ENCODE data around the gene EFCAB8. TPM values are rescaled to one million over a fixed set of nuclear protein-coding genes. Genes with fewer than 3 reads are reported as not detected.
"Not testable (repeated sequence)": the region's sequence is repeated elsewhere in the genome, so short reads cannot be mapped to it uniquely, and the experiment has no call there.

The EFCAB8 gene
- total RNA-seq, 4 donors from 2014 or later = 0.13 to 0.78 TPM; not detected in 2

DNA sequence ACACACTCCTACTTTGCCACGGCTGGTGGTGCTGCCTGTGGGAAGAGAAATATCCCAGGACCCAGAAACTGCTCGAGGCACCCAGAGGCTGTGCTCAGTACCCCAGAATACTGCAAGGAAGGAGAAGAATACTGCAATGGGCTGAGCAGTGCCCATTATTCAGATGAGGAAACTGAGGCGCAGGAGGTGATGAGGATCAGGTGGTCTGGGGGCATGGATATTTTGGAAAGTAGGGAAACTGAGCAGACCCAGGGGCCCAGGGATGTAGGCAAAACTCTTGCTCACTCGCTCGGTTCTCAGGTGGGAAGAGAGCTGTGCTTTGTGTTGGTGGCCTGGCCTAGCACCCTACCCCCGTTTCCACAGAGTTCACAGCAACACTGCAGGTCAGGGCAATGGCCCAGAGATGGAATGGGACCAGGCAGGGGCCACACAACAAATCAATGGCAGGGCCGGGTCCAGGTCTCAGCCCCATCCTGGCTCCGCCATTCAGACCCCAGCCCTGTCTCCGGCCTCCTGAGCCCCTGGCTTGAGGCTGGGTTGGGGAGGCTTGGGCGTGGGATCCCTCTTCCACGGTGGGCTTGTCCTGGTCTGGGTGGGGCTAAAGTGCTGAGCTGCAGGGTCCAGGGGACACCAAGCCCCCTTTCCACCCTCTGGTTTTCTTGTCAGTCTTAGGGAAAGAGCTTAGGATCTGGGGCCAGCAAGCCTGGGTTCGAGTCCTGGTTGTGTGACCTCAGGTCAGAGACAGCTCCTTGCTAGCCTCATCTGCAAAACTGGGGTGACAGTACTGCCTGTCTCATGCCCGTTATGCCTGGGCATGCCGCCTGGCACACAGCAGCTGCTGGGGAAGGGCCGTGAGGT, 111.6 kb downstream of the EFCAB8 start:
- H3K4me1 ChIP-seq = no peaks in the 10 kb centered on the region
- H3K9me3 ChIP-seq = no peaks in the 10 kb centered on the region
- H3K4me3 ChIP-seq = no peak overlapping the region
- no peaks in the 10 kb centered on the region for H3K36me3 ChIP-seq
- peaks cover 15% of the 10 kb centered on the region for H3K27me3 ChIP-seq
- WGBS, 2 donors (ENCODE audit: low coverage in 1 of 2) = 93 to 95% methylated on average over 4 to 5 of the region's 15 CpGs
- TF ChIP-seq POLR2AphosphoS5 (IDR thresholded peaks at IDR 0.05) (no peak), EP300 (IDR thresholded peaks at IDR 0.05) (no peak), POLR2A (IDR thresholded peaks at IDR 0.05) (no peak)
- TF ChIP-seq, protein P1, sequence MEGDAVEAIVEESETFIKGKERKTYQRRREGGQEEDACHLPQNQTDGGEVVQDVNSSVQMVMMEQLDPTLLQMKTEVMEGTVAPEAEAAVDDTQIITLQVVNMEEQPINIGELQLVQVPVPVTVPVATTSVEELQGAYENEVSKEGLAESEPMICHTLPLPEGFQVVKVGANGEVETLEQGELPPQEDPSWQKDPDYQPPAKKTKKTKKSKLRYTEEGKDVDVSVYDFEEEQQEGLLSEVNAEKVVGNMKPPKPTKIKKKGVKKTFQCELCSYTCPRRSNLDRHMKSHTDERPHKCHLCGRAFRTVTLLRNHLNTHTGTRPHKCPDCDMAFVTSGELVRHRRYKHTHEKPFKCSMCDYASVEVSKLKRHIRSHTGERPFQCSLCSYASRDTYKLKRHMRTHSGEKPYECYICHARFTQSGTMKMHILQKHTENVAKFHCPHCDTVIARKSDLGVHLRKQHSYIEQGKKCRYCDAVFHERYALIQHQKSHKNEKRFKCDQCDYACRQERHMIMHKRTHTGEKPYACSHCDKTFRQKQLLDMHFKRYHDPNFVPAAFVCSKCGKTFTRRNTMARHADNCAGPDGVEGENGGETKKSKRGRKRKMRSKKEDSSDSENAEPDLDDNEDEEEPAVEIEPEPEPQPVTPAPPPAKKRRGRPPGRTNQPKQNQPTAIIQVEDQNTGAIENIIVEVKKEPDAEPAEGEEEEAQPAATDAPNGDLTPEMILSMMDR (IDR thresholded peaks at IDR 0.05) = no peak
- no peak for ATAC-seq
- H3K27ac ChIP-seq = no peak overlapping the region

DNA sequence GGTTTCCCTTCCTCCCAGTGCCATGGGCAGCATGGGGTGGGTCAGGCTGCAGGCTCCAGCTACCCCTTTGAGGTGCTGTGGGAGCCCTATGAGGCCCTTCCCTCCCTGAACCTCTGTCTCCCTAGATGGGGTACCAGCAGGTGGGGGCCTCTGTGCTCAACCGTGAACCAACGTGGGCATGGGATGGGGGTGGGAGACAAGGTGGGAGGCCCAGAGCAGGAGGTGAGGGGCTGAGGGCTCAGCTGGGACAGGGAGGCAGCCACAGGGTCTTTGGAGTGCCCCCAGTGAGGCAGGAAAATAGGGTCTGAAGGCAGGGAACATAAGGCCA, 112.2 kb downstream of the EFCAB8 start:
- Histone ChIP-seq H3K4me3 (no peak overlapping the region), H3K4me1 (no peaks in the 10 kb centered on the region), H3K27ac (no peak overlapping the region), H3K9me3 (no peaks in the 10 kb centered on the region), H3K36me3 (no peaks in the 10 kb centered on the region), H3K27me3 (peaks cover 15% of the 10 kb centered on the region)
- TF ChIP-seq, protein P1 (IDR thresholded peaks at IDR 0.05) = no peak
- TF ChIP-seq EP300 (IDR thresholded peaks at IDR 0.05) = no peak
- TF ChIP-seq POLR2AphosphoS5 (IDR thresholded peaks at IDR 0.05) = no peak
- TF ChIP-seq POLR2A (IDR thresholded peaks at IDR 0.05) = no peak
- no CpG with 5 or more reads among the region's 2 CpGs for WGBS, 2 donors (ENCODE audit: low coverage in 1 of 2)
- ATAC-seq = no peak

DNA sequence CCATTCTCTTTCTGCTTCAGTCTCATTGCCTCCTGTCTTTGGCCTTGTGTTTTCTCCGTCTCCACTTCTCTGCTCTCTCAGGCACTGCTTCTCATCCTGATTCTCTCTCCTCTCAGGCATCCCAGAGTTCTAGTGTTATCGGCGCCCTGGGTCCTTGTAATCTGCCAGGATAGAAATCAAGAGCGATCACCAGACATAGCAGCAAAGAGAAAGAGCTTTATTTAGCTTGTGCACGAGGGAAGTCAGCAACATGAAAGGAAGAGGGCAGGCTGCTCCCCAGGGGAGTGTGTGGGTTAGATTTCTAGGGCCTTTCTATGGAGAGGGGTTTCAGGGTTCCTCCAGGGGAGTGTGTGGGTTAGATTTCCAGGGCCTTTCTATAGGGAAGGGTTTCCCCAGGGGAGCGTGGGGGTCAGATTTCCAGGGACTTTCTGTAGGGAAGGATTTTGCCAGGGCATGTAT, 113.0 kb downstream of the EFCAB8 start:
- ATAC-seq = no peak
- no peaks in the 10 kb centered on the region for H3K9me3 ChIP-seq
- no peak overlapping the region for H3K4me3 ChIP-seq
- H3K4me1 ChIP-seq = no peaks in the 10 kb centered on the region
- H3K27me3 ChIP-seq = peaks cover 7% of the 10 kb centered on the region
- TF ChIP-seq POLR2A (IDR thresholded peaks at IDR 0.05) = no peak
- TF ChIP-seq EP300 (IDR thresholded peaks at IDR 0.05) = no peak
- TF ChIP-seq, protein P1 (IDR thresholded peaks at IDR 0.05) = no peak
- no peak for TF ChIP-seq POLR2AphosphoS5 (IDR thresholded peaks at IDR 0.05)
- WGBS, 2 donors (ENCODE audit: low coverage in 1 of 2) = 50 to 52% methylated on average over 1 to 3 of the region's 6 CpGs
- H3K36me3 ChIP-seq = no peaks in the 10 kb centered on the region
- no peak overlapping the region for H3K27ac ChIP-seq

DNA sequence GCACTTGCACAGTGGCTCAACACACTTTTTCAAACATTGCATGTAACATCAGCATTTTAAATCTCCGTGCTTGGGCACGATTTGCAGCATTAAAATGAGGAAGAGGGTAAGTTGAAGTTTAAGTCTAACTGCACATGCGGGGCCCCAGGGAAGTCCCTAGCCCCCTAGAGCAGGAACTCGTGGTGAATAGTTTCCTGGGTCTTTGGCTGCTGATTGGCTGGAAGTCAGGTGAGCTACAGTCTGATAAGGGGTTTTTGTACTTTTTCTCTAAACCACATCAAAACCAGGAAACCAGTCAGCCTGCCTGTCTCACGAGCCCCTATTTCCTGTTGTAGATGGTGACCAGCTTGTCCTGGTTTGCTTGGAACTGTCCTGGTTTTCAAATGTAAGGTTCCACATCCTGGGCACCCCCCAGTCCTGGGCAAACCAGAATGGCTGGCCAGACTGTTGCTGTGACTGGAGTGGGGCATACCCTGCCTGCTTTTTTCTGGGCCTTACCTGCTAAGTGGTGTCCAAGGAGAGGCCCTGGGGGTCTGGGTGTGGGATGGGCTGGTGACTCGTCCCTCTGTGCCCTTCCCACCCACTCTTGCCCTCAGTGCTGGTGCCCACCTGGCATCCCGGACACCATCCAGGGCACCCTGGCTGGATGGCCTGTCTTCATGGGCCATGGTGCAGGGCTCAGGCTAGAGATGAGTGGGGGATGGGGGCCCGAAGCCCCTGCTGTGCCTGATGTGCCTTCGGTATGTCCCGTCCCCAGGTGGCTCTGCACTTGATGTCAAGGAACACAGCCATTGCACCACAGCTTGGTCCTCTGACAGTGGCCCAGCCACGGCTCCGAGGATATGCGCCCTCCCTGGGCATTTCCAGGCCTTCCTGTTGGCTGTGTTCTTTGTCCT, 113.7 kb downstream of the EFCAB8 start:
- Histone ChIP-seq H3K27me3 (peaks cover 2% of the 10 kb centered on the region), H3K36me3 (no peaks in the 10 kb centered on the region), H3K9me3 (no peaks in the 10 kb centered on the region), H3K4me1 (no peaks in the 10 kb centered on the region), H3K27ac (no peak overlapping the region), H3K4me3 (no peak overlapping the region)
- WGBS, 2 donors (ENCODE audit: low coverage in 1 of 2) = 58 to 80% methylated on average over 2 to 5 of the region's 13 CpGs
- no peak for ATAC-seq
- TF ChIP-seq EP300 (IDR thresholded peaks at IDR 0.05) = no peak

DNA sequence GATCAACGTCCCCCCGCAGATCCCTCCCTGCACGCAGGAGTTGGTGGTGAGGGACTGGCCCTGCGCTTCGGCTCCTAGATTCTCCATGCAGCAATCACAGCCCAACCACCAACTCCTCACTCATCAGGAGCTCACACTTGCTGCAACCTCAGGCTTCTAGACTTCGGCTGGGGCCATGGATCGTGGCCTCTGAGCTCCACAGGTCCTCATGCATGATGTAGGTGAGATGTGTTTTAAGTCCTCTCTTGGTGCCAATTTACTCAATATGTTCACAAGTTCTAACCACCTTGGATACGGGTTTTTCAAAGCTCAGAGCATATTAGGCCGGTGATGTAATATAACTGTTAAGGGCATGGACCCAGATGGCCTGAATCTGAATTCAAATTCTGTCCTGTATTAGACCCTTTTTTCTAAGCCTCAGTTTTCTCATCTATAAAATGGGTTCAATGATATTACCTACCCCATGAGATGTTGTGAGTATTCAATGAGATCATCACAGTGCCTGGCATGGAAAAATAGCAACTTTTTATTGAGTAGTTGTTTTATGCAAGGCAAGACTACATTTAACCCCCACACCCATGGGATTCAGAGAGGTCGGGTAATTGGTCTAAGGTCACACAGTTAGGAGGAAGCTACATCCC, 114.5 kb downstream of the EFCAB8 start:
- WGBS, 2 donors (ENCODE audit: low coverage in 1 of 2) = 82 to 87% methylated on average over 2 to 4 of the region's 10 CpGs
- Histone ChIP-seq H3K27me3 (no peaks in the 10 kb centered on the region), H3K9me3 (no peaks in the 10 kb centered on the region), H3K36me3 (no peaks in the 10 kb centered on the region), H3K4me3 (no peak overlapping the region), H3K27ac (no peak overlapping the region), H3K4me1 (no peaks in the 10 kb centered on the region)
- TF ChIP-seq POLR2AphosphoS5 (IDR thresholded peaks at IDR 0.05) = no peak
- TF ChIP-seq, protein P1 (IDR thresholded peaks at IDR 0.05) = no peak
- no peak for TF ChIP-seq EP300 (IDR thresholded peaks at IDR 0.05)
- no peak for TF ChIP-seq POLR2A (IDR thresholded peaks at IDR 0.05)
- no peak for ATAC-seq

DNA sequence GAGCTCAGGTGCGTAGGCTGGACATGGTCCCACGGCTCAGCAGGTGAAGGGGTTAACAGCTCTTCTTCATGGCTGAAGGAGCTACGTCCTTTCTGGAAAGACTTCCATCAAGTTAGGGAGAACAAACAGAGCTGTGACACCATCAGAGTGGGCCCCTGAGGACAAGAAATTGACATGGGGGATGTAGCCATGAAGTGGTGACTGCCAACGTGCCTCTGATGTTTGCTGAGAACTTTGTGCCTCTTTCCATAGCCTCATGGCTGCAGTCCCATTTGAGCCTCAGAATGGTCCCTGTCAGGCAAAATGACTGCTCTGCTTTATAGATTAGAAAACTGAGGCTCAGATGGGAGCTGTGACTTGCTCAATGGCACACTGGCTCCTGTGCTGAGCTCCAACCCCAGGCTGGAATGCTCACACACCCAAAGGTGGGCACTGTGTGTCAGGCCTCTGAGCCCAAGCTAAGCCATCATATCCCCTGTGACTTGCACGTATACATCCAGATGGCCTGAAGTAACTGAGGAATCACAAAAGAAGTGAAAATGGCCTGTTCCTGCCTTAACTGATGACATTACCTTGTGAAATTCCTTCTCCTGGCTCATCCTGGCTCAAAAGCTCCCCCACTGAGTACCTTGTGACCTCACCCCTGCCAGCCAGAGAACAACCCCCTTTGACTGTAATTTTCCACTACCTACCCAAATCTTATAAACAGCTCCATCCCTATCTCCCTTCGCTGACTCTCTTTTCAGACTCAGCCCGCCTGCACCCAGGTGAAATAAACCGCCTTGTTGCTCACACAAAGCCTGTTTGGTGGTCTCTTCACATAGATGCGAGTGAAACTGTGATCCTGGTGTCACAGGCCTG, 115.7 kb downstream of the EFCAB8 start:
- not testable (repeated sequence) for H3K27ac ChIP-seq, H3K27me3 ChIP-seq, H3K36me3 ChIP-seq, H3K4me1 ChIP-seq, H3K4me3 ChIP-seq, H3K9me3 ChIP-seq, ATAC-seq
- WGBS, 2 donors (ENCODE audit: low coverage in 1 of 2) = 76% methylated on average over 8 of the region's 9 CpGs; no CpG with 5 or more reads in 1 of the 2 donors

DNA sequence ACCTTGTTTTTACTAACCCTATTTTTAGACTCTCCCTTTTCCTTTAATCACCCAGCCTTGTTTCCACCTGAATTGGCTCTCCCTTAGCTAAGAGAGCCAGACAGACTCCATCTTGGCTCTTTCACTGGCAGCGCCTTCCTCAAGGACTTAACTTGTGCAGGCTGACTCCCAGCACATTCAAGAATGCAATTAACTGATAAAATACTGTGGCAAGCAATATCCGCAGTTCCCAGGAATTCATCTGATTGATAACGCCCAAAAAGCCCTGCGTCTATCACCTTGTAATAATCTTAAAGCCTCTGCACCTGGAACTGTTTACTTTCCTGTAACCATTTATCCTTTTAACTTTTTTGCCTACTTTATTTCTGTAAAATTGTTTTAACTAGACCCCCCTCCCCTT, 116.4 kb downstream of the EFCAB8 start:
- 43 to 68% methylated on average over 4 of the region's 4 CpGs for WGBS, 2 donors (ENCODE audit: low coverage in 1 of 2)
- not testable (repeated sequence) for H3K4me3 ChIP-seq, H3K27me3 ChIP-seq, H3K27ac ChIP-seq, H3K9me3 ChIP-seq, ATAC-seq, H3K36me3 ChIP-seq, H3K4me1 ChIP-seq
